GM19467 (cell line): Measurements from ENCODE around the gene C20orf96.
"Not testable (repeated sequence)": the region's sequence is repeated elsewhere in the genome, so short reads cannot be mapped to it uniquely, and the experiment has no call there.

Source experiments
- ATAC-seq: cut with Tn5 transposase; IDR thresholded peaks from one replicate; pipeline ENCODE4 v1.9.1; 2021; ENCODE audit warnings: mild to moderate bottlenecking, moderate library complexity; ENCODE audit not compliant: unreplicated experiment

C20orf96 gene

DNA sequence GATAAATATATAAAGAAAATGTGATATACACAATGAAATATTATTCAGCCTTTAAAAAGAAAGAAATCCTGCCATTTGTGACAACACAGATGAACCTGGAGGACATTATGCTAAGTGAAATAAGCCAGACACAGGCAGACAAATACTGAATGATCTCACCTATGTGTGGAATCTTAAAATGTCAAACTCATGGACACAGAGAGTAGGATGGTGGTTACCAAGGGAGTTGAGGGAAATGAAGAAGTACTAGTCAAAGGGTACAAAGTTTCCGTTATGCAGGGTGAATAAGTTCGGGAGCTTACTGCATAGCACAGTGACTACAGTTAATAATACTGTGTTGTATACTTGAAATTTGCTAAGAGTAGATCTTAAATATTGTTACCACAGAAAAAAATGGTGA, 47.6 kb downstream of the C20orf96 start:
- ATAC-seq = no peak

DNA sequence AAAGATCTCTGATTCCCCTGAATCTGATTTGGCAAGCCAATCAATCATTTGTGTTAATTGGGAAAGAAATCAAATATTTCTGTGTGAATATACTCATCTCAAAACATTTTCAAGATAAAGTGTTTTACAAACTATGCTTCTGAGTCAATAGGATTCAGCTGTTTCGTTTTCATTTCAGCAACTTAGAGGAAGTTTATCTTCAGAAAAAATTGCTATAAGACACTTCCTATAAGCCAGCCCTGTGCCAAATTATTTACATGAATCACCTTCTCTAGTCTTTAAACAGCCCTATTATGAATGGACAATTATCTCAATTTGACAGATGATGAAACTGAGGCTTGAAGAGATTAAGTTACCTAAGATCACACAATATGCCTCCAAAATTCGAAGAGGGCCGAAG, 52.6 kb downstream of the C20orf96 start:
- ATAC-seq = no peak

DNA sequence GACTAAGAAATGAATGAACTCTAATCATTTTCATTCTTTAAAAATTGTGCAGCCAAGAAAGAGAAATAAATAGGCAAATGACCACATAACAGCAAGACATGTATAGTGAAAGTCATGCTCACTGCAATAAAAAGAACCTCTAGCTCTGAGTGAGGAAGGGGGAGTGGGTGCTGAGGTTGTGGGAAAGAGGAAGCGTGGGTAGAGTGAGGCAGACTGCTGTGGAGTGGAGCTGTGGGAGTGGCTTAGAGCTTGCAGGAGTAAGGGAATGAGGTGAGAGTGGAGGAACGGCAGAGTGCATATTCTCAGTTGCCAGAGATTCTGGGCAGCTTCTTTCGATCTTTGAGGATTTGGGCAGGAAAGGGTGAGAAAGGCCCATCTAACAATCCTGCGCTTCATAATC, 53.1 kb downstream of the C20orf96 start:
- ATAC-seq = no peak

DNA sequence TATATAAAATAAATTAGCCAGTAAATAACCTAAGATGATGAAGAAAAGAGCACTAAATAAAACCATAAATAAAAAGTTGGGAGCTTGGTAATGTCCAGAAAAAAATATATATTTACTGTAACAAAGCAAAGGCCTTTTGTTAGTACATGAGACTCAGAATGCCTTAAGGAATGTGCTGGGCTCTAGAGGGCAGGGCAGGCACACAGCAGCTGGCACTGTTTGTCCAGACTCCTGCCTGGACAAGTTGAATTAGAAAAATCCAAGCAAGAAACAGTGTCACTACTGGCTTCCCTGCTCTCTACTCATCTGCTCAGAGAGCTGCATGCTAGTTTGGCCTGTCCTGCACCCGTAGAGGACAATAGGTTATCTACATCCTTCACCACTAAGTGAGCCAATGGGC, 54.7 kb downstream of the C20orf96 start:
- no peak for ATAC-seq

DNA sequence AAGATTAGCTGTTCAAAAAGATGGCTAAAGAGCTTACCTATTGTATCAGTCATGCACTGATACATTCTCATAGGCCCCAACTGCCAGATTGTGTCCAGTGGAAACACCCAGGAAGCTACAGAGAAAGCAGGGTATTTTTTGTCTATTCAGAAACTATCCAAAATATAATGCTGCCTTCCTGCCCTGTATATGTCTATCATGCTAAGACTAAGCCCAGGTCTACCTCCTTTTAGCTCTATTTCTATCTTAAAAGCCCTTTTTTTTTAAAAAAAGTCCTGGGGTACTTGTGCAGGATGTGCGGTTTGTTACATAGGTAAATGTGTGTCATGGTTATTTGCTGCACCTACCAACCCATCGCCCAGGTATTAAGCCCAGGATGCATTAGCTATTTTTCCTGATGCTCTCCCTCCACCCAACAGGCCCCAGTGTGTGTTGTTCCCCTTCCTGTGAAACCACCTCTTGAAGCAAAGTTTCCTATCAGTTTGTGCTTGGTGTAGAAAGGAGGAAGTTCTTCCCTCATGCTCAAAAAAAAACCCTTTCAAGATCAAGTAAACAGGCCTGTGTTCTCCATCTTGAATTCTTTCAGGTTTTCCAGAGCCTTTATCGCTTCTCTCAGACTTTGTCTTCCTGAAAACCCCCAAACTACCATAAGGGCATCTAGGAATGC, 63.0 kb downstream of the C20orf96 start:
- ATAC-seq = no peak

DNA sequence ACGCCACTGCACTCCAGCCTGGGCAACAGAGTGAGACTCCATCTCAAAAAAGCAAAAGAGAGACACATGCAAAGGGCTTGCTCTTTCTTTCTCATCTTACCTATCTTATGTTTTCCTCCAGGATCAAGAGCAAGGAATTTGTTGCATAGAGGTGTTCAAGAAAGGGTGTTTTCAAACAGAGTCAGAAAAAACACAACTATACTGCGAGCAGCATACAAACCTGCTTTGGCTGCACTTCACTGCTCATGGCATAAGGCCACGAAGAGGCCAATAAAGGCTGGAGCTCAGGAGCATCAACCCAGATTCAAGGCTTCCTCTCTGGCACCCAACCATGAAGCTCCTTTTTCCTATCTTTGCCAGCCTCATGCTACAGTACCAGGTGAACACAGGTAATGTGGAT, 63.6 kb downstream of the C20orf96 start, which contains the start of gene DEFB129:
DEFB129 (plus strand) TSS at position 301 of the 400 bp plus-strand sequence; CDS start at position 332, 31 bp downstream.
- ATAC-seq = no peak

DNA sequence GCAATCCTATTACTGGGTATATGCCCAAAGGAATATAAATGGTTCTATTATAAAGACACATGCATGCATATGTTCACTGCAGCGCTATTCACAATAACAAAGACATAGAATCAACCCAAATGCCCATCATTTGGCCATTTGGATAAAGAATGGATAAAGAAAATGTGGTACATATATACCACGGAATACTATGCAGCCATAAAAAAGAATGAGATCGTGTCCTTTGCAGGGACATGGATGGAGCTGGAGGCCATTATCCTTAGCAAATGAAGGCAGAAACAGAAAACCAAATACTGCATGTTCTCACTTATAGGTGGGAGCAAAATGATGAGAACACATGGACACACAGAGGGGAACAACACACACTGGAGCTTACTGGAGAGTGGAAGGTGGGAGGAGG, 64.7 kb downstream of the C20orf96 start:
- ATAC-seq = not testable (repeated sequence)

DNA sequence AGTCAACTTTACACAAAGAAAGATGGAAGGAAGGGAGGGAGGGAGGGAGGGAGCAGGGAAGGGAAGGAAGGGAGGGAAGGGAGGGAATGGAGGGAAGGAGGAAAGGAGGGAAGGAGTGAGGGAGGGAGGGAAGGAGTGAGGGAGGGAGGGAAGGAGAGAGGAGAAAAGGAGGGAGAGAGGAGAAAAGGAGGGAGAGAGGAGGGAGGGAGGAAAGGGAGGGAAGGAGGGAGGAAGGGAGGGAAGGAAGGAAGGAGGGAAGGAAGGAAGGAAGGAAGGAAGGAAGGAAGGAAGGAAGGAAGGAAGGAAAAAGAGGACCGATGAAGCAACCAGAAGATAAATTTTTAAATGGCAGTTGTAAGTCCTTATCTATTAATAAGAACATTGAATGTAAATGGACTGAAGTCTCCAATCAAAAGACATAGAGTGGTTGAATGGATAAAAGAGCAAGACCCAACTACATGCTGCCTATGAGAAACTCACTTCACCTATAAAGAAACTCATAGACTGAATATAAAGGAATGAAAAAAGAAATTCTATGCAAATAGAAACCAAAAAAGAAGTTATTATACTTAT, 69.2 kb downstream of the C20orf96 start:
- no peak for ATAC-seq
